Mesenchymal stem cell (in vitro differentiated cells and primary cell): ENCODE data around the gene GRB14.
A peak's percentile ranks its signal among the peaks of the same experiment; 100 is the strongest.

ENCODE experiments used
- DNase-seq: peaks from one replicate; pipeline ENCODE4 v3.0.0-alpha.2; 2013
- H2AFZ ChIP-seq: one replicate; pipeline ENCODE4 v1.6.1; 2013; ENCODE audit warnings: low read depth, mild to moderate bottlenecking, control low read depth, inconsistent platforms, low read length, moderate library complexity
- H2AK5ac ChIP-seq: 2 replicates; pipeline ENCODE4 v1.6.1; 2013; ENCODE audit warnings: low read length, moderate library complexity, mild to moderate bottlenecking, inconsistent platforms; ENCODE audit not compliant: severe bottlenecking
- H2BK120ac ChIP-seq: one replicate; pipeline ENCODE4 v1.6.1; 2013; ENCODE audit warnings: low read depth, mild to moderate bottlenecking, inconsistent platforms, low read length, moderate library complexity
- H2BK12ac ChIP-seq, 2 experiments: one replicate each; pipeline ENCODE4 v1.6.1; 2013; ENCODE audit warnings: inconsistent platforms in 2 of 2, low read length in 2 of 2, mild to moderate bottlenecking in 2 of 2, moderate library complexity in 2 of 2, control low read depth in 1 of 2
- H2BK15ac ChIP-seq: one replicate; pipeline ENCODE4 v1.6.1; 2013; ENCODE audit warnings: mild to moderate bottlenecking, low read depth, inconsistent platforms; ENCODE audit not compliant: poor library complexity, severe bottlenecking
- H2BK5ac ChIP-seq: 2 replicates; pipeline ENCODE4 v1.6.1; 2013; ENCODE audit warnings: low read depth, mild to moderate bottlenecking, low read length, control low read depth, inconsistent platforms; ENCODE audit not compliant: poor library complexity, severe bottlenecking
- H3K14ac ChIP-seq, 2 experiments: one replicate each; pipeline ENCODE4 v1.6.1; 2013; ENCODE audit warnings: inconsistent platforms in 2 of 2, low read length in 2 of 2, control low read depth in 1 of 2, mild to moderate bottlenecking in 1 of 2, moderate library complexity in 1 of 2
- H3K18ac ChIP-seq, 2 experiments: one replicate each; pipeline ENCODE4 v1.6.1; 2013; ENCODE audit warnings: inconsistent platforms in 2 of 2, low read length in 2 of 2, control low read depth in 1 of 2, low read depth in 1 of 2, mild to moderate bottlenecking in 1 of 2
- H3K23ac ChIP-seq, 2 experiments: one replicate each; pipeline ENCODE4 v1.6.1; 2013; ENCODE audit warnings: inconsistent platforms in 2 of 2, low read length in 2 of 2, mild to moderate bottlenecking in 2 of 2, moderate library complexity in 2 of 2, control low read depth in 1 of 2
- H3K27ac ChIP-seq: 2 replicates; pipeline ENCODE4 v1.5.1; 2013; ENCODE audit warnings: mild to moderate bottlenecking, moderate library complexity, low read length, control low read depth, inconsistent platforms; ENCODE audit not compliant: poor library complexity, severe bottlenecking
- H3K27me3 ChIP-seq, 2 experiments: 2 replicates each; pipeline versions ENCODE4 v1.6.1 to v1.7.0; 2013; ENCODE audit warnings: low read length in 2 of 2, mild to moderate bottlenecking in 2 of 2, moderate library complexity in 2 of 2, control low read depth in 1 of 2, inconsistent platforms in 1 of 2; ENCODE audit not compliant: control insufficient read depth in 1 of 2, insufficient read depth in 1 of 2
- H3K36me3 ChIP-seq, 2 experiments: 2 replicates each; pipeline versions ENCODE4 v1.6.1 to v1.7.0; 2013; ENCODE audit warnings: low read length in 2 of 2, control low read depth in 1 of 2, inconsistent platforms in 1 of 2, low read depth in 1 of 2, mild to moderate bottlenecking in 1 of 2; ENCODE audit not compliant: insufficient read depth in 2 of 2, control insufficient read depth in 1 of 2
- H3K4ac ChIP-seq, 2 experiments: one replicate each; pipeline ENCODE4 v1.6.1; 2013; ENCODE audit warnings: inconsistent platforms in 2 of 2, low read length in 2 of 2, mild to moderate bottlenecking in 2 of 2, moderate library complexity in 2 of 2, control low read depth in 1 of 2, low read depth in 1 of 2
- H3K4me1 ChIP-seq: 2 replicates; pipeline ENCODE4 v1.6.1; 2013; ENCODE audit warnings: low read depth, low read length, control low read depth; ENCODE audit not compliant: control insufficient read depth, insufficient read depth
- H3K4me2 ChIP-seq: 2 replicates; pipeline ENCODE4 v1.6.1; 2013; ENCODE audit warnings: low read length, mild to moderate bottlenecking, inconsistent platforms; ENCODE audit not compliant: poor library complexity, severe bottlenecking
- H3K4me3 ChIP-seq, 2 experiments: 2 replicates each; pipeline versions ENCODE4 v1.5.1 to v1.7.0; 2013; ENCODE audit warnings: low read length in 2 of 2, mild to moderate bottlenecking in 2 of 2, control low read depth in 1 of 2, low read depth in 1 of 2; ENCODE audit not compliant: insufficient read depth in 1 of 2
- H3K79me1 ChIP-seq: replicated peaks from 2 replicates; pipeline ENCODE4 v1.6.1; 2013; ENCODE audit warnings: mild to moderate bottlenecking, control low read depth, low read length, inconsistent platforms; ENCODE audit not compliant: poor library complexity, severe bottlenecking
- H3K9ac ChIP-seq: 2 replicates; pipeline ENCODE4 v1.7.0; 2013; ENCODE audit warnings: mild to moderate bottlenecking, low read length, moderate library complexity
- H3K9me3 ChIP-seq: 2 replicates; pipeline ENCODE4 v1.7.0; 2013; ENCODE audit warnings: mild to moderate bottlenecking, low read length; ENCODE audit not compliant: control insufficient read depth
- H4K8ac ChIP-seq: one replicate; pipeline ENCODE4 v1.6.1; 2013; ENCODE audit warnings: inconsistent platforms, mild to moderate bottlenecking, low read length, moderate library complexity
- H4K91ac ChIP-seq: one replicate; pipeline ENCODE4 v1.6.1; 2013; ENCODE audit warnings: mild to moderate bottlenecking, low read length, inconsistent platforms
- WGBS: methylation state at CpG from one replicate; pipeline ENCODE4 v1.1.7; 2013; ENCODE audit warnings: mixed read lengths; 5-methylcytosine and 5-hydroxymethylcytosine counted together

Gene GRB14

GRCh38 chr2:164624316-164624715 is 3.0 kb upstream of the GRB14 start:
- H3K23ac ChIP-seq = no peak overlapping the region
- H2BK15ac ChIP-seq = no peak overlapping the region
- H3K9ac ChIP-seq = no peak overlapping the region
- H3K27ac ChIP-seq = no peak overlapping the region
- H4K91ac ChIP-seq = no peak overlapping the region
- H4K8ac ChIP-seq = no peak overlapping the region
- H3K36me3 ChIP-seq = no peaks in the 10 kb centered on the region
- no peak overlapping the region for H3K4me3 ChIP-seq
- no peak overlapping the region for H2BK120ac ChIP-seq
- H3K4ac ChIP-seq = no peak overlapping the region
- no peak overlapping the region for H2AK5ac ChIP-seq
- H3K4me1 ChIP-seq = peaks cover 11% of the 10 kb centered on the region
- DNase-seq = no peak
- H3K9me3 ChIP-seq = no peaks in the 10 kb centered on the region
- no peaks in the 10 kb centered on the region for H3K27me3 ChIP-seq
- H3K4me2 ChIP-seq = no peak overlapping the region
- no peak overlapping the region for H2BK12ac ChIP-seq
- H2BK5ac ChIP-seq = no peak overlapping the region
- 90% methylated on average over 2 of the region's 2 CpGs for WGBS
- no peak overlapping the region for H2AFZ ChIP-seq
- H3K18ac ChIP-seq = no peak overlapping the region
- no peak overlapping the region for H3K14ac ChIP-seq
- H3K79me1 ChIP-seq = peaks cover 1% of the 10 kb centered on the region

DNA sequence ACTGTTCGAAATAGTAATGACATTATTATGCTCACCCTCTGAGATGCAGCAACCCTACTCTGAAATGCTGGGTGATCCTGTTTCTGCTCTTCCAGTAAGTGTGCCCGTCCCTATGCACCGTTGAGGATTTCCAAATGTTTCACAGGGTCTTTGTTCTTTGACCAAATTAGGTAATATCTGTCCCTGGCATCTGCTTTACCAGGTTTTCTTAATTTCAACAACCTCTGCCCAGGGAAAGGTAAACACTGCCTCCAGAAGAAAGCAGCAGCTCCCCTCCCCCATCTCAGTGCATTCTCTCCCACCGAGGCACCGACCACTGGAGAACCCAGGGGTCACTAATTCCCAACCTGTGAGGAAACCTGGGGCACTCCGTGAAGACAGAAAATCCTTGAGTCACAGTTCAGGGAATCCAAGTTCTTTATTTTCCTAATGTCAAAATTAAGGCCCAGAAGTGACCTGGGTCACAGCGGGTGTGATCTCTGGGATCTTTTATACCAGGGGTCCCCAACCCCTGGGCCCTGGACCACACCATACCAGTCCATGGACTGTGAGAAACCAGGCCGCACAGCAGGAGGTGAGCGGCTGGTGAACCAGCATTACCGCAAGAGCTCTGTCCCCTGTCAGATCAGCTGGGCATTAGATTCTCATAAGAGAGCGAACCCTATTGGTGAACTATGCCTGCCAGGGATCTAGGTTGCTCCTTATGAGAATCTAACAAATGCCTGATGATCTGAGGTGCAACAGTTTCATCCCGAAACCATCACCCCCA is 1.2 kb upstream of the GRB14 start:
- 68% methylated on average over 12 of the region's 12 CpGs for WGBS
- no peak overlapping the region for H3K4ac ChIP-seq
- H3K9me3 ChIP-seq = no peaks in the 10 kb centered on the region
- no peaks in the 10 kb centered on the region for H3K36me3 ChIP-seq
- H3K27ac ChIP-seq = no peak overlapping the region
- no peak overlapping the region for H3K9ac ChIP-seq
- no peak overlapping the region for H4K8ac ChIP-seq
- no peak overlapping the region for H3K18ac ChIP-seq
- no peak overlapping the region for H3K23ac ChIP-seq
- no peak overlapping the region for H2AFZ ChIP-seq
- no peak overlapping the region for H3K4me3 ChIP-seq
- peak overlapping the region; percentile 28 for H2AK5ac ChIP-seq
- H3K4me1 ChIP-seq = peaks cover 11% of the 10 kb centered on the region
- H3K14ac ChIP-seq = no peak overlapping the region
- DNase-seq = no peak
- no peaks in the 10 kb centered on the region for H3K27me3 ChIP-seq
- H3K4me2 ChIP-seq = no peak overlapping the region
- H3K79me1 ChIP-seq = peaks cover 1% of the 10 kb centered on the region
- no peak overlapping the region for H4K91ac ChIP-seq
- H2BK120ac ChIP-seq = no peak overlapping the region
- no peak overlapping the region for H2BK12ac ChIP-seq
- H2BK15ac ChIP-seq = no peak overlapping the region
- H2BK5ac ChIP-seq = no peak overlapping the region

DNA sequence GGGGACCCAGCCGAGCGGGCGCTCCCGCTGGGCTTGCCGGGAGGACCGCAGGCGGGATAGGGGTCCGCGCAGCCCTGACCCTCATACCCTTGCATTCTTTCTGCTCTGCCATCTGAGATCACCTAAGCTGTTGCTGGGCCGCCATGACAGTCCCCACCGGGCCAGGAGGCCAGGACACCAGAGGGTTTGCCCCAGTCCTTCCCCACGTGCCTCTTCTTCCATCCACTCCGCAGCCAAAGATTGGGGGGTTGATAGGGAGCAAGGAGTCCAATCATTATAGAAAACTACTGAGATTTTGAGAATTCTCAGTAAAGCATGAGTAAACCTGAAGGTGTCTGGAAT is 453 bp upstream of the GRB14 start:
- Histone ChIP-seq H2BK5ac (no peak overlapping the region), H3K18ac (peak overlapping the region in 1 of 2 experiments; percentile 66), H3K27me3 (no peaks in the 10 kb centered on the region), H3K79me1 (peaks cover 4% of the 10 kb centered on the region), H3K9ac (peak overlapping the region; percentile 28), H4K8ac (no peak overlapping the region), H3K36me3 (peaks cover 0 to 2% of the 10 kb centered on the region in 2 experiments), H3K23ac (no peak overlapping the region), H3K4me3 (peak overlapping the region; percentile 67 to 84), H2BK12ac (no peak overlapping the region), H3K27ac (peak overlapping the region; percentile 33), H2BK15ac (no peak overlapping the region), H3K4me2 (peak overlapping the region; percentile 88), H3K4ac (no peak overlapping the region), H2AK5ac (no peak overlapping the region), H3K14ac (no peak overlapping the region), H3K4me1 (peaks cover 13% of the 10 kb centered on the region), H3K9me3 (no peaks in the 10 kb centered on the region), H2AFZ (no peak overlapping the region), H4K91ac (no peak overlapping the region), H2BK120ac (no peak overlapping the region)
- WGBS = 3% methylated on average over 5 of the region's 13 CpGs
- no peak for DNase-seq

DNA sequence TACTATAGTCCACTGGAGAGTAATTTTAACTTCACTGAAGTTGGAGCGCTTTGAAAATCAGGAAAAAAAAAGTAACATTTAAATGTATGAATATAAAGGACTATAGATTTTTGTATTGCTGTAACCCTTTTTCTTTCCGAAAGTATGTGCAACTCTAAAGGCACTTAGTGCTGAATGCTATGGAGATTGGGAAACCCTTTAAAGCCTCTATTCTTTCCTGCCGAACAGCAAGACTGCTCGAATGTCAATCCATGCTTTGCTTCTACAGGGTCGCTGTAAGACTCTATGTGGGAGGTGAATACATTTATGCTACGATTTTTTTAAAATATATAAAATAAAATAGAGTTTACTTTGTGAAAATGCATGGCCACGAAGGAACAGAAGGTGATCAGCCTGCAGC is 825 bp downstream of the GRB14 start:
- Histone ChIP-seq H3K18ac (no peak overlapping the region), H3K4me1 (peaks cover 13% of the 10 kb centered on the region), H3K36me3 (peaks cover 0 to 2% of the 10 kb centered on the region in 2 experiments), H3K9ac (peak overlapping the region; percentile 24), H3K14ac (no peak overlapping the region), H2BK15ac (no peak overlapping the region), H4K91ac (no peak overlapping the region), H3K4me2 (peak overlapping the region; percentile 85), H2BK12ac (no peak overlapping the region), H2AK5ac (no peak overlapping the region), H3K27ac (peak overlapping the region; percentile 4), H2AFZ (no peak overlapping the region), H3K4ac (no peak overlapping the region), H3K79me1 (peaks cover 4% of the 10 kb centered on the region), H2BK120ac (no peak overlapping the region), H3K9me3 (no peaks in the 10 kb centered on the region), H3K23ac (no peak overlapping the region), H3K4me3 (peak overlapping the region; percentile 77 to 84), H4K8ac (no peak overlapping the region), H3K27me3 (no peaks in the 10 kb centered on the region), H2BK5ac (no peak overlapping the region)
- 0% methylated on average over 2 of the region's 7 CpGs for WGBS
- DNase-seq = peak; percentile 3
